HEK293T (cell line): ENCODE measurements around the gene PRR36.

Source experiments
- CTCF ChIA-PET: fragments of 350-600 bp; formaldehyde crosslinking; extraction: SDS; loops from one replicate; lab custom pipeline; 2021; ENCODE audit warnings: antibody characterized with exemption, inconsistent platforms; lab: Yijun Ruan, JAX
- POLR2A ChIA-PET: fragments of 350-600 bp; formaldehyde crosslinking; extraction: SDS; loops from one replicate; lab custom pipeline; 2020; ENCODE audit warnings: antibody characterized with exemption, inconsistent platforms; lab: Yijun Ruan, JAX
- DNase-seq: peaks from one replicate; pipeline ENCODE4 v3.0.0; 2012; ENCODE audit warnings: mixed read lengths; ENCODE audit errors: extremely low spot score
- ARNT ChIP-seq: fragments of 450-650 bp; IDR thresholded peaks from 2 replicates; pipeline ENCODE4 v1.6.1; 2017; ENCODE audit warnings: mild to moderate bottlenecking
- BHLHE40 ChIP-seq: fragments of 450-650 bp; IDR thresholded peaks from 2 replicates; pipeline ENCODE4 v1.6.1; 2016; ENCODE audit warnings: mild to moderate bottlenecking, moderate library complexity, borderline replicate concordance
- CTBP1 ChIP-seq: fragments of 450-650 bp; IDR thresholded peaks from 2 replicates; pipeline ENCODE4 v1.6.1; 2016; ENCODE audit warnings: borderline replicate concordance
- ELF4 ChIP-seq: fragments of 450-650 bp; IDR thresholded peaks from 2 replicates; pipeline ENCODE4 v1.6.1; 2017; ENCODE audit warnings: antibody characterized with exemption
- FOXA1 ChIP-seq: fragments of 450-650 bp; IDR thresholded peaks from 2 replicates; pipeline ENCODE4 v1.6.1; 2016; ENCODE audit warnings: mild to moderate bottlenecking
- FOXK2 ChIP-seq: fragments of 450-650 bp; IDR thresholded peaks from 2 replicates; pipeline ENCODE4 v1.6.1; 2016; ENCODE audit warnings: mild to moderate bottlenecking
- FOXM1 ChIP-seq: fragments of 450-650 bp; IDR thresholded peaks from 2 replicates; pipeline ENCODE4 v1.6.1; 2017; ENCODE audit warnings: mild to moderate bottlenecking, borderline replicate concordance
- HDGF ChIP-seq: fragments of 450-650 bp; IDR thresholded peaks from 2 replicates; pipeline ENCODE4 v1.6.1; 2017; ENCODE audit warnings: antibody characterized with exemption, borderline replicate concordance
- L3MBTL2 ChIP-seq: fragments of 450-650 bp; conservative IDR thresholded peaks from 2 replicates; pipeline ENCODE4 v1.6.1; 2016; ENCODE audit warnings: mild to moderate bottlenecking
- LEF1 ChIP-seq: fragments of 450-650 bp; IDR thresholded peaks from 2 replicates; pipeline ENCODE4 v1.6.1; 2017; ENCODE audit warnings: mild to moderate bottlenecking, borderline replicate concordance
- NFRKB ChIP-seq: fragments of 450-650 bp; IDR thresholded peaks from 2 replicates; pipeline ENCODE4 v1.6.1; 2016; ENCODE audit warnings: mild to moderate bottlenecking, moderate library complexity
- PKNOX1 ChIP-seq: fragments of 450-650 bp; IDR thresholded peaks from 2 replicates; pipeline ENCODE4 v1.6.1; 2016
- SP1 ChIP-seq: fragments of 450-650 bp; IDR thresholded peaks from 2 replicates; pipeline ENCODE4 v1.6.1; 2017
- SUZ12 ChIP-seq: fragments of 450-650 bp; IDR thresholded peaks from 2 replicates; pipeline ENCODE4 v1.6.1; 2016; ENCODE audit warnings: mild to moderate bottlenecking
- TARDBP ChIP-seq: fragments of 450-650 bp; IDR thresholded peaks from 2 replicates; pipeline ENCODE4 v1.6.1; 2016
- ZNF384 ChIP-seq: fragments of 450-650 bp; IDR thresholded peaks from 2 replicates; pipeline ENCODE4 v1.6.1; 2016

PRR36 gene

GRCh38 chr19:7873304-7874075 is 700 bp downstream of the PRR36 start:
- ChIA-PET POLR2A (no interaction called here), CTCF (no interaction called here)
- TF ChIP-seq TARDBP = no peak
- TF ChIP-seq FOXM1 = no peak
- no peak for TF ChIP-seq ZNF384
- TF ChIP-seq ARNT = no peak
- no peak for TF ChIP-seq BHLHE40
- no peak for TF ChIP-seq FOXA1
- no peak for TF ChIP-seq LEF1
- no peak for TF ChIP-seq HDGF
- no peak for TF ChIP-seq FOXK2
- no peak for DNase-seq

GRCh38 chr19:7872306-7873204 is 1.6 kb downstream of the PRR36 start:
- TF ChIP-seq ZNF384 (no peak), PKNOX1 (no peak), FOXM1 (no peak), TARDBP (no peak), FOXA1 (no peak), BHLHE40 (no peak), NFRKB (no peak), HDGF (no peak), SP1 (no peak), LEF1 (no peak), CTBP1 (no peak), ARNT (no peak), ELF4 (no peak), FOXK2 (no peak), L3MBTL2 (no peak)
- no peak for DNase-seq
- POLR2A ChIA-PET = interaction anchor here (0.6 to 1.2 kb wide), 3 partner anchors 16 to 31 kb away, joined by 3 to 4 read pairs (median 4); partner anchors contain the start of genes LRRC8E and MAP2K7
- CTCF ChIA-PET = no interaction called here

GRCh38 chr19:7871437-7872305 is 2.5 kb downstream of the PRR36 start:
- CTCF ChIA-PET = no interaction called here
- peak; percentile 79 for DNase-seq
- POLR2A ChIA-PET = interaction anchor here (0.6 to 1.2 kb wide), 3 partner anchors 16 to 32 kb away, joined by 3 to 4 read pairs (median 4); partner anchors contain the start of genes LRRC8E and MAP2K7
- TF ChIP-seq FOXA1 (no peak), PKNOX1 (peak; percentile 80), SP1 (peak; percentile 59), SUZ12 (no peak), HDGF (no peak), ARNT (no peak)

GRCh38 chr19:7870571-7871436 is 3.4 kb downstream of the PRR36 start:
- peak; percentile 72 for DNase-seq
- ChIA-PET POLR2A (no interaction called here), CTCF (no interaction called here)
- TF ChIP-seq SP1 (0 out of 2 replicates have a peak, but pooled peaks have one; percentile 24), TARDBP (no peak)

GRCh38 chr19:7869910-7870511 is 4.2 kb downstream of the PRR36 start:
- ChIA-PET POLR2A (interaction anchor here (1.1 to 2.0 kb wide), 6 partner anchors 18 to 74 kb away, joined by 3 to 18 read pairs (median 14); partner anchors contain the start of genes EVI5L, LRRC8E, MAP2K7 and SNAPC2), CTCF (interaction anchor here (0.6 to 2.0 kb wide), 16 partner anchors 7 to 538 kb away, joined by 3 to 19 read pairs (median 6); partner anchors contain the start of genes LRRC8E, MAP2K7, MCOLN1 and SNAPC2)
- TF ChIP-seq ZNF384 (no peak), SP1 (peak; percentile 46)
- peak; percentile 72 for DNase-seq
